Osteocyte (in vitro differentiated cells): ENCODE measurements around the gene MAP4K3. TPM values are rescaled to one million over a fixed set of nuclear protein-coding genes. Genes with fewer than 3 reads are reported as not detected.

Experiments used
- DNase-seq: peaks from one replicate; pipeline ENCODE4 v3.0.0; 2021; ENCODE audit warnings: mixed read lengths; ENCODE audit not compliant: unreplicated experiment; ENCODE audit errors: extremely low spot score
- H3K27ac Mint-ChIP-seq: one replicate; pipeline ENCODE4 v1.8.0; 2021; ENCODE audit warnings: mild to moderate bottlenecking, mixed read lengths; ENCODE audit not compliant: unreplicated experiment
- H3K27me3 Mint-ChIP-seq: one replicate; pipeline ENCODE4 v1.8.0; 2021; ENCODE audit warnings: mixed read lengths; ENCODE audit not compliant: unreplicated experiment
- H3K36me3 Mint-ChIP-seq: one replicate; pipeline ENCODE4 v1.8.0; 2021; ENCODE audit warnings: mixed read lengths; ENCODE audit not compliant: unreplicated experiment
- H3K4me1 Mint-ChIP-seq: one replicate; pipeline ENCODE4 v1.8.0; 2021; ENCODE audit warnings: mixed read lengths; ENCODE audit not compliant: unreplicated experiment
- H3K4me3 Mint-ChIP-seq: one replicate; pipeline ENCODE4 v1.8.0; 2021; ENCODE audit warnings: mild to moderate bottlenecking, moderate library complexity, mixed read lengths; ENCODE audit not compliant: unreplicated experiment
- H3K9me3 Mint-ChIP-seq: one replicate; pipeline ENCODE4 v1.8.0; 2021; ENCODE audit warnings: mixed read lengths; ENCODE audit not compliant: unreplicated experiment
- total RNA-seq: library from RNA; stranded (reverse); gene quantifications from 2 replicates; pipeline ENCODE4 v1.2.1, GENCODE V29; 2021
- TF ChIP-seq, protein P1 (sequence below): fragments of 200-600 bp; sonication (generic); IDR thresholded peaks from 2 replicates; pipeline ENCODE4 v1.5.0; 2021; ENCODE audit warnings: antibody characterized with exemption, mild to moderate bottlenecking, moderate library complexity

Gene MAP4K3
- total RNA-seq, 1 donor from 2014 or later = 35.0 TPM

DNA sequence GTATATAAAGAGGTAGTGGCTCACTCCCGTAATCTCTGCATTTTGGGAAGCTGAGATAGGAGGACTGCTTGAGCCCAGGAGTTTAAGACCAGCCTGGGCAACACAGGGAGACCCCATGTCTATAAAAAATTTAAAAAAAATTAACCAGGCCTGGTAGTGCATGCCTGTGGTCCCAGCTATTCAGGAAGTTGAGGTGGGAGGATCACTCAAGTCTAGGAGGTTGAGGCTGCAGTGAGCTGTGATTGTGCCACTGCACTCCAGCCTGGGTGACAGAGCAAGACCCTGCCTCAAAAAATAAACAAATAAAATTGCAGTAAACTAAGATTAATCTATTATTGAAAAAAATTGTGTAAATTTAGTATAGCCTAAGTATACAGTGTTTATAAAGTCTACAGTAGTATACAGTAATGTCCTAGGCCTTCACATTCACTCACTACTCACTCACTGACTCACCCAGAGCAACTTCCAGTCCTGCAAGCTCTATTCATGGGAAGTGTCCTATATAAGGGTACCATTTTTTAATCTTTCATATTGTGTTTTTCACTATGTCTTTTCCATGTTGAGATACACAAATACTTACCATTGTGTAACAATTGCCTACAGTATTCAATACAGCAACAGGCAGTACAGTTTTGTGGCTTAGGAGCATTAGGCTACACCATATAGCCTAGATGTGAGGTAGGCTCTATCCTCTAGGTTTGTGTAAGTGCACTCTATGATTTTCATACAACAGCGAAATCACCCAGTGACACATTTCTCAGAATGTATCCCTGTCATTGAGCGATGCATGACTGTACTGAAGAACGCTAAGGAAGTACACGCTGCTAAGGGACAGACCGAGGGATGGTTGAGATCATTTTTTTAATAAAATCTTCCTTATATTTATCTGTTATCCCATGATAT lies 10.4 kb upstream of the MAP4K3 start:
- no peak overlapping the region for H3K27ac Mint-ChIP-seq
- no peak overlapping the region for H3K4me3 Mint-ChIP-seq
- peaks cover 11% of the 10 kb centered on the region for H3K36me3 Mint-ChIP-seq
- H3K27me3 Mint-ChIP-seq = no peaks in the 10 kb centered on the region
- DNase-seq = no peak
- TF ChIP-seq, protein P1, sequence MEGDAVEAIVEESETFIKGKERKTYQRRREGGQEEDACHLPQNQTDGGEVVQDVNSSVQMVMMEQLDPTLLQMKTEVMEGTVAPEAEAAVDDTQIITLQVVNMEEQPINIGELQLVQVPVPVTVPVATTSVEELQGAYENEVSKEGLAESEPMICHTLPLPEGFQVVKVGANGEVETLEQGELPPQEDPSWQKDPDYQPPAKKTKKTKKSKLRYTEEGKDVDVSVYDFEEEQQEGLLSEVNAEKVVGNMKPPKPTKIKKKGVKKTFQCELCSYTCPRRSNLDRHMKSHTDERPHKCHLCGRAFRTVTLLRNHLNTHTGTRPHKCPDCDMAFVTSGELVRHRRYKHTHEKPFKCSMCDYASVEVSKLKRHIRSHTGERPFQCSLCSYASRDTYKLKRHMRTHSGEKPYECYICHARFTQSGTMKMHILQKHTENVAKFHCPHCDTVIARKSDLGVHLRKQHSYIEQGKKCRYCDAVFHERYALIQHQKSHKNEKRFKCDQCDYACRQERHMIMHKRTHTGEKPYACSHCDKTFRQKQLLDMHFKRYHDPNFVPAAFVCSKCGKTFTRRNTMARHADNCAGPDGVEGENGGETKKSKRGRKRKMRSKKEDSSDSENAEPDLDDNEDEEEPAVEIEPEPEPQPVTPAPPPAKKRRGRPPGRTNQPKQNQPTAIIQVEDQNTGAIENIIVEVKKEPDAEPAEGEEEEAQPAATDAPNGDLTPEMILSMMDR = no peak
- H3K9me3 Mint-ChIP-seq = peaks cover under 1% of the 10 kb centered on the region
- H3K4me1 Mint-ChIP-seq = peaks cover 5% of the 10 kb centered on the region

DNA sequence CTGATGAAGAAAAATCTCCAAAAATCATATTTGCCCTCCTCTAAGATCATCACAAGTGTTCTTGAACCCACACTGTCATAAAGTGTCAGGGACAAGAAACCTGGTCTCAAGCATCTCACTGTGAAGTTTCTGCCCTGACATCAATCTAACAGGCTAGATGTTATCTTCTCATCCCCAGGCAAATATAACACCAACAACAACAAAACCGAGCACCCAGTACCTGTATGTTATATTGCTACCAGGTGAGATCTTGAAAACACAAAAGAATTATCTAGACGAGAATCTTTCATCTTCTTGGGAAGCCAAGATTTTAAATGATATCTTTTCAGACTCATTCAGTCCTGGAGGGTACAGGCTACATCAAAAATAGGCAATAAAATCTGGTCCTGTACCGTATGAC lies 8.8 kb upstream of the MAP4K3 start:
- Mint-ChIP-seq H3K27me3 (no peaks in the 10 kb centered on the region), H3K4me3 (no peak overlapping the region), H3K9me3 (peaks cover 5% of the 10 kb centered on the region), H3K4me1 (peaks cover 2% of the 10 kb centered on the region), H3K27ac (no peak overlapping the region), H3K36me3 (peaks cover 9% of the 10 kb centered on the region)
- DNase-seq = no peak
- TF ChIP-seq, protein P1 = no peak

DNA sequence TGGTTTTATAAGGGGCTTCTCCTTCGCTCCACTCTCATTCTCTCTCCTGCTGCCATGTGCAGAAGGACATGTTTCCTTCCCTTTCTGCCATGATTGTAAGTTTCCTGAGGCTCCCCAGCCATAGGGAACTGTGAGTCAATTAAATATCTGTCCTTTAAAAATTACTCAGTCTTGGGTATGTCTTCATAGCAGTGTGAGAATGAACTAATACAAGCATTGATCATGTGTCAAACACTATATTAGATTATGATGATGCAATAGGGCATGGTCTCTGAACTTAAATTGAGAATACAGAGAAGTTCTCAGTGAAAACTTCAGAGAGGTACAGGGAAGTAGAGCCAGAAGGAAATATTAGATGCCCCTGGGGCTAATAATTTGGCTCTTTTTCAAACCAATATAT lies 5.9 kb upstream of the MAP4K3 start:
- Mint-ChIP-seq H3K4me3 (no peak overlapping the region), H3K4me1 (peaks cover 18% of the 10 kb centered on the region), H3K27me3 (no peaks in the 10 kb centered on the region), H3K27ac (no peak overlapping the region), H3K36me3 (peaks cover 7% of the 10 kb centered on the region), H3K9me3 (peaks cover 5% of the 10 kb centered on the region)
- no peak for DNase-seq
- TF ChIP-seq, protein P1 = no peak

DNA sequence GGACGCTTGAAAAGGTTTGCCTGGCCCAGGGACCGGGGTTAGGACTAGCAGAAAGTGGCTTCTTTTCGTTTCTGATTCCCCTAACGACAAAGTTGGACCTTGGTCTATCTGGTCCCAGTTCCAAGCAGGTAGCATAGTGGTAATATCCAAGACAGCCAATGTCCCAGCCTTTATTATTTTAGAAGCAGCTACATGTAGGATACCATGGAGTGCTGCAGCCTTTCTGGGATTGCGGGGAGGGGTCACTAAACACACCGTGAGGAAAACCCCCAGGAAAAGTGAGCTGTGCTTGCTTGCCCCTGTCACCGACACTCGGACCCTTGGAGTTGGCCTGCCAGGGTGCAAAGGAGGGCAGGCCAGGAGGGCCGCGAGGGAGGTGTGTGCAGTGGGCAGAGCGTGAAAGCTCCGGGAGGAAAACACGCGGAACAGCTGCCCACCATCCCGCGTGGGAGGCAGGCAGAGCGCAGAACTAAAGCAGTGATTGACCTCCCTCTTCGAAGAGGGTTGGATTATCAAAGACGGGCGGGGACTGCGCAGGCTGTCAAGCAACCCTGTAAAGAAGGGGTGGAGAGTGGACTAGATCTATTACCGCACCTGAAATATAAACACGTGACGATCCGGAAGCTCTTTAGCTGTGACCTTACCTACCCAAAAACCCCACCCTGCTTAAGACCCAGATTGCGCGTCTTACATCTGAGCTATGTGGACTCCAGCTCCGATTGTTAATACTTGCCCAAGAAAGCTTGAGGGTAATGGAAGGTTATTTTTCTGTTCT lies 624 bp upstream of the MAP4K3 start:
- peaks cover 5% of the 10 kb centered on the region for H3K9me3 Mint-ChIP-seq
- H3K4me1 Mint-ChIP-seq = peaks cover 53% of the 10 kb centered on the region
- DNase-seq = no peak
- peaks cover 9% of the 10 kb centered on the region for H3K36me3 Mint-ChIP-seq
- TF ChIP-seq, protein P1 = no peak
- no peaks in the 10 kb centered on the region for H3K27me3 Mint-ChIP-seq
- peak overlapping the region; percentile 90 for H3K4me3 Mint-ChIP-seq
- H3K27ac Mint-ChIP-seq = peak overlapping the region; percentile 96
